AG09319 (cell line): Measurements from ENCODE around the gene VDAC2.
"Not testable (repeated sequence)": the region's sequence is repeated elsewhere in the genome, so short reads cannot be mapped to it uniquely, and the experiment has no call there.

Source experiments
- DNase-seq: peaks from one replicate; pipeline ENCODE4 v3.0.0-alpha.2; 2010; ENCODE audit warnings: low read depth; ENCODE audit errors: extremely low read depth
- CTCF ChIP-seq: IDR thresholded peaks from 2 replicates; pipeline ENCODE4 v1.5.1; 2011; ENCODE audit warnings: low read depth, mild to moderate bottlenecking, inconsistent platforms, low read length, moderate library complexity

The VDAC2 gene

GRCh38 chr10:75176046-75176445 is 34.5 kb upstream of the VDAC2 start:
- TF ChIP-seq CTCF = no peak

GRCh38 chr10:75176736-75177135 is 33.9 kb upstream of the VDAC2 start:
- no peak for DNase-seq
- no peak for TF ChIP-seq CTCF

More at GRCh38 chr10:75176046-75176445, 34.5 kb upstream of the VDAC2 start:
- DNase-seq = no peak

- TF ChIP-seq CTCF = no peak
These were observed 30.9 kb upstream of the VDAC2 start for GRCh38 chr10:75179657-75180177.

GRCh38 chr10:75180592-75180991 is 30.0 kb upstream of the VDAC2 start:
- no peak for TF ChIP-seq CTCF
- DNase-seq = no peak

More at GRCh38 chr10:75179657-75180177, 30.9 kb upstream of the VDAC2 start:
- DNase-seq = no peak

- DNase-seq = no peak
- no peak for TF ChIP-seq CTCF
These were observed 29.5 kb upstream of the VDAC2 start for GRCh38 chr10:75181073-75181472.

- no peak for TF ChIP-seq CTCF
- DNase-seq = no peak
These were observed 24.3 kb upstream of the VDAC2 start for GRCh38 chr10:75186310-75186709.

GRCh38 chr10:75187961-75188426 is 22.6 kb upstream of the VDAC2 start:
- DNase-seq = no peak

GRCh38 chr10:75188522-75188921 is 22.1 kb upstream of the VDAC2 start:
- not testable (repeated sequence) for DNase-seq

More at GRCh38 chr10:75187961-75188426, 22.6 kb upstream of the VDAC2 start:
- TF ChIP-seq CTCF = peak; percentile 76
